Measurements from ENCODE around the gene TBCD. TPM values are rescaled to one million over a fixed set of nuclear protein-coding genes. Genes with fewer than 3 reads are reported as not detected.
A peak's percentile ranks its signal among the peaks of the same experiment; 100 is the strongest.

The TBCD gene
- total and polyA plus RNA-seq, 8 donors, result 28.7 to 161 (median 40.0) TPM

DNA sequence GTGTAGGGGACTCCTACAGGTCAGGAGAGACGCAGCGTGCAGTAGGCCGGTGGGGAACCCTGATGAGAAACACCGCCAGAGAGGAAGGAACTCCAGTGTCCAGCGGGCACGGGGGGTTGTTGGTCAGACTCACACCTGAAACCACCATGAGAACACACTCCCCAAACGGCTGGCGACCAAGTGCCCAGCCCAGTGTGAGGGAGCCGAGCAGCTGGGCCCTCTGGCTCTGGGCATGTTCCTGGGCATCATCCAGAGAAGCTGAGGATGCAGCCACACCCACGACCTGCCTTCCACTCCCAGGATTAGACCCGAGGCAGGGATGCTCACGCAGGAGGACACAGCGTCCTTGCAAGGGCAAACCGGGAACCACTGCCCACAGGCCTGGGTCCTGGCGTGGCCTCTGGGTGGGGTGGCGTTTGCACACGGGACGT, 196.2 kb downstream of the TBCD start:
- peak in 2 of 6 donors; percentile 27 to 28 for DNase-seq
- Histone ChIP-seq H3K27ac (no peak overlapping the region), H3K4me1 (no peaks in the 10 kb centered on the region), H3K4me3 (no peak overlapping the region), H3K36me3 (peaks cover 0 to 8% (median 0%) of the 10 kb centered on the region in 3 donors), H3K27me3 (no peaks in the 10 kb centered on the region), H3K9me3 (no peaks in the 10 kb centered on the region)
- intact Hi-C loops (cut with DNase I), result no loop called here
- no peak for FAIRE-seq
- WGBS, 2 donors, result 95 to 98% methylated on average over 18 of the region's 18 CpGs
- TF ChIP-seq, protein P1, sequence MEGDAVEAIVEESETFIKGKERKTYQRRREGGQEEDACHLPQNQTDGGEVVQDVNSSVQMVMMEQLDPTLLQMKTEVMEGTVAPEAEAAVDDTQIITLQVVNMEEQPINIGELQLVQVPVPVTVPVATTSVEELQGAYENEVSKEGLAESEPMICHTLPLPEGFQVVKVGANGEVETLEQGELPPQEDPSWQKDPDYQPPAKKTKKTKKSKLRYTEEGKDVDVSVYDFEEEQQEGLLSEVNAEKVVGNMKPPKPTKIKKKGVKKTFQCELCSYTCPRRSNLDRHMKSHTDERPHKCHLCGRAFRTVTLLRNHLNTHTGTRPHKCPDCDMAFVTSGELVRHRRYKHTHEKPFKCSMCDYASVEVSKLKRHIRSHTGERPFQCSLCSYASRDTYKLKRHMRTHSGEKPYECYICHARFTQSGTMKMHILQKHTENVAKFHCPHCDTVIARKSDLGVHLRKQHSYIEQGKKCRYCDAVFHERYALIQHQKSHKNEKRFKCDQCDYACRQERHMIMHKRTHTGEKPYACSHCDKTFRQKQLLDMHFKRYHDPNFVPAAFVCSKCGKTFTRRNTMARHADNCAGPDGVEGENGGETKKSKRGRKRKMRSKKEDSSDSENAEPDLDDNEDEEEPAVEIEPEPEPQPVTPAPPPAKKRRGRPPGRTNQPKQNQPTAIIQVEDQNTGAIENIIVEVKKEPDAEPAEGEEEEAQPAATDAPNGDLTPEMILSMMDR (IDR thresholded peaks at IDR 0.05), result no peak
- no peak for ATAC-seq

DNA sequence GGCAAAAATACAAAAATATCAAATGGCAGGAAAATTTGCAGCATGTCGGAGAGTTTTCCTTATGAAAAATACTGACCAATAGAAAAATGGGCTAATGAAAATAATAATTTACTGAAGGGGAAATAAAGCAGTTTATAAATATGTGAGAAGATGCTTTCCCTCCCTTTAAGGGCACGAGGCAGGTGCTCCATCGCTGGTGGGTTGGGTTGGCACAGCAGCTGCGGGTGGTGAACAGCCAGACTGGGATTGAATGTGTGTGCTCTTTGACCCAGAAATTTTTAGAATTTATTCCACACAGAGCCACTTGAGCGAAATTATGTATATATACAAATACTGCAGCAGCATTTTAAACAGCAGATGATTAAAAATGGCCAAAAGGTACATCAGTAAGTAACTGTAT, 197.1 kb downstream of the TBCD start:
- TF ChIP-seq, protein P1 (IDR thresholded peaks at IDR 0.05), result no peak
- FAIRE-seq, result no peak

DNA sequence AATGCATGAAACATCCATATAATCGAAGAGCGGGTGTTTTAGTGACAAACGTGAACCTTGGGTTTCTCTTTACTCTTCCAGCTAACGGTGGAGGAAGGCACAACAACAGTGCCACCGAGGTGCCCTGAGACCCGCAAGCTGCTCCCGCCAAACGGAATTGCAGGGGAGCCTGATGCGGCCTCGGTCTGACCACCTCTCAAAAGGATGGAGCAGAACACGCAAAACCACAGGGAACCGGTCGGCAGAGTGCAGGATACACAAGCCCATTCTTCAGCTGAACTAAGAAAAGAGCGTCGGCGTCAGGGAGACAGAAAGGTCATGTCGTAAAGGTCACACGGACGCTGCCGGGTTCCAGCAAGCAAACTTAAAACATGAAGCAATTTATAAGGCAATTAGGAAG, 197.5 kb downstream of the TBCD start:
- Histone ChIP-seq H3K27me3 (no peaks in the 10 kb centered on the region), H3K4me3 (no peak overlapping the region), H3K4me1 (no peaks in the 10 kb centered on the region), H3K9me3 (no peaks in the 10 kb centered on the region), H3K36me3 (no peaks in the 10 kb centered on the region), H3K27ac (no peak overlapping the region)
- FAIRE-seq (no peak), DNase-seq (peak in 2 of 6 donors; percentile 16 to 28), ATAC-seq (no peak)
- WGBS, 2 donors, result 97 to 98% methylated on average over 20 of the region's 20 CpGs
- TF ChIP-seq, protein P1 (IDR thresholded peaks at IDR 0.05), result no peak
- intact Hi-C loops (cut with DNase I), result no loop called here

More for the DNA sequence above, 197.1 kb downstream of the TBCD start:
- WGBS, 2 donors, result 95 to 99% methylated on average over 5 of the region's 5 CpGs
- H3K27me3 ChIP-seq, result no peaks in the 10 kb centered on the region
- H3K36me3 ChIP-seq, result no peaks in the 10 kb centered on the region
- DNase-seq (peak in 1 of 6 donors; percentile 3), ATAC-seq (no peak)
- intact Hi-C loops (cut with DNase I), result no loop called here
- no peak overlapping the region for H3K4me3 ChIP-seq
- H3K4me1 ChIP-seq, result no peaks in the 10 kb centered on the region
- H3K9me3 ChIP-seq, result no peaks in the 10 kb centered on the region
- H3K27ac ChIP-seq, result no peak overlapping the region

DNA sequence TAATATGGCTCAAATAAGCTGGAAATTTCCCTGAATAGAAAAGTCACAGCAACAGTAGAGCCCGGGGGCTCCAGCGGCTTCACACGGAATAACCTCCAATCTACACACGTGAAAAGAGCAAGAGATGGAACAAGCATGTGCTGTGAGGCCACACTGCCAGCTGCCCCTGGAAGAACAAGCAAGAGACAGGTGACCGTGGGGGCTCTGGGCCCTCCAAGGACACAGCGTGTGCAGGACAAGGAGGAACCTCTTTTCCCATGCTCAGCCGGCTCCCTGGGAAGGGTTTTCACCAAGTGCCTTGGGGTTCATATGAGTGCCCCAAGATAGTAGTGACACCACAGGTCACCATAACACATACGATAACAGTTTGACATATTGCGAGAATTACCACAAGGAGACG, 198.1 kb downstream of the TBCD start:
- TF ChIP-seq, protein P1 (IDR thresholded peaks at IDR 0.05), result no peak
- DNase-seq (peak in 2 of 6 donors; percentile 14 to 31), FAIRE-seq (no peak), ATAC-seq (no peak)
- intact Hi-C loops (cut with DNase I), result no loop called here
- Histone ChIP-seq H3K9me3 (no peaks in the 10 kb centered on the region), H3K4me1 (no peaks in the 10 kb centered on the region), H3K4me3 (no peak overlapping the region), H3K27ac (no peak overlapping the region), H3K36me3 (no peaks in the 10 kb centered on the region), H3K27me3 (no peaks in the 10 kb centered on the region)
- 98 to 99% methylated on average over 10 of the region's 10 CpGs for WGBS, 2 donors

DNA sequence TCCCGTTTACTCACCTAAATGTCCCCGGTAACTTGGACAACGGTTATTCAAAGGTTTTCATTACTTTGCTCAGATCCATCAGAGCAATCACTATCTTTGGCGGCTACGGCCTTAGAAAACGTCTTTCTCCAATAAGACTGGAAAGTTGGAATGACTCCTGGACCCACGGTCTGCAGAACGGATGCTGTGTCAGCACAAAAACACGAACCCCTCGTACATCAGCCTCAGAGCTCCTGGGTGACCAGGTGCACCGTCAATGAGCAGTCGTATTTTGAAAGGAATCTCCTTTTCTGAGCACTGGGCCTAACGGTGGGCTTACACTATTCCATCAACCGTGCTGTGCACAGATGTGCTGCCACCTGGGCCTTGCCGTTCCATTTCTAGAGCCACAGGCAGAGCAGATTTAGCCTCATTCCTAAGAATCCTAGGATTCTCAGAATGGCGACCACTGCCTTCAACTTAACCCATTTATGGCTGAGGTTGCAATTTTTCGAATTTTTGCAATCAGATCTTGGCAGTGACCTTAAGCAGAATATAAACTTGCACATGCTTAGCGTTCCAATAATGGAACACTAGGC, 198.7 kb downstream of the TBCD start:
- no peaks in the 10 kb centered on the region for H3K36me3 ChIP-seq
- H3K27me3 ChIP-seq, result no peaks in the 10 kb centered on the region
- no peak for ATAC-seq
- TF ChIP-seq, protein P1 (IDR thresholded peaks at IDR 0.05), result no peak
- no peaks in the 10 kb centered on the region for H3K9me3 ChIP-seq
- DNase-seq, result peak in 2 of 6 donors; percentile 1 to 19
- no peak overlapping the region for H3K27ac ChIP-seq
- intact Hi-C loops (cut with DNase I), result no loop called here
- no peaks in the 10 kb centered on the region for H3K4me1 ChIP-seq
- H3K4me3 ChIP-seq, result no peak overlapping the region
- WGBS, 2 donors, result 87 to 90% methylated on average over 18 of the region's 18 CpGs
- FAIRE-seq, result no peak
